ENCODE measurements around the gene ABCD4.
A peak's percentile ranks its signal among the peaks of the same experiment; 100 is the strongest.
"Not testable (repeated sequence)": the region's sequence is repeated elsewhere in the genome, so short reads cannot be mapped to it uniquely, and the experiment has no call there.

Gene ABCD4

DNA sequence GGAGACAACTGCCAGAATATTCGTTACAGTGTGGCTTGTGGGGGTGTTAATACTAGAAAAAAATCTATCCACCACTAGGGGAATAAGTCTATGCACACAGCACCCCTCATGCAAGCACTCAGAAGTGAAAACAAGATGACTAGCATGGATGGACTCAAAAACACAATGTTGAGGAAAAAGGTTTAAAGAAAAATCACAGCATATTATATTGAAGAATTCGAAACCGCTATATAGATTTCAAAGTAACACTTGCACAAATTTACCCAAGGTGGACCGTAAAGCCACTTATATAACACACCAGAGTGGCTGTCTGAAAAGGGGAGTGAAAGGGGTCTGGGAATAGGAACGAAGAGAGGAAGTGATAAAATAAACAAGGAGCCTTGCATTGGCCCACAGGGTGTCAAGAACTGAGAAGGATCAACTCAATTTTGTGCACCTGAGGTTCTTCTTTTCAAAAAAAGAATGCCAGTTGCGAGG is 544 bp downstream of the ABCD4 start:
- peak; percentile 63 for DNase-seq (ENCODE audit: low spot score)

DNA sequence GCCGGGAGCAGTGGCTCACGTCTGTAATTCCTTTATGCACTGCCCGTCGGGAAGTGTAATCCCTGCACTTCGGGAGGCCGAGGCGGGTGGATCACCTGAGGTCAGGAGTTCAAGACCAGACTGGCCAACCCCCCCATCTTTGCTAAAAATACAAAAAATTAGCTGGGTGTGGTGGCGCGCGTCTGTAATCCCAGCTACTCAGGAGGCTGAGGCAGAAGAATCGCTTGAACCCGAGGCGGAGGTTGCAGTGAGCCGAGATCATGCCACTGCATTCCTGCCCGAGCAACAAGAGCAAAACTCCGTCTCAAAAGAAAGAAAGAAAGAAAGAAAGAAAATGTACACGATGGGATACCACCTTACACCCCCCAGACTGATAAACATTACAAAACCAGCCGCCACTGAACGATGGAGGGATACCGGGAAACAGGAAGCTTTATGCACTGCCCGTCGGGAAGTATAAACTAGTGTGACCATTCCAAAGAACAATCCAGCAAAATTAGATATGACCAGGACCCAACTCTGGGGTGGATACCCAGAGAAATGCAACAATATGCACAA is 1.1 kb downstream of the ABCD4 start:
- DNase-seq (ENCODE audit: low spot score): no peak

DNA sequence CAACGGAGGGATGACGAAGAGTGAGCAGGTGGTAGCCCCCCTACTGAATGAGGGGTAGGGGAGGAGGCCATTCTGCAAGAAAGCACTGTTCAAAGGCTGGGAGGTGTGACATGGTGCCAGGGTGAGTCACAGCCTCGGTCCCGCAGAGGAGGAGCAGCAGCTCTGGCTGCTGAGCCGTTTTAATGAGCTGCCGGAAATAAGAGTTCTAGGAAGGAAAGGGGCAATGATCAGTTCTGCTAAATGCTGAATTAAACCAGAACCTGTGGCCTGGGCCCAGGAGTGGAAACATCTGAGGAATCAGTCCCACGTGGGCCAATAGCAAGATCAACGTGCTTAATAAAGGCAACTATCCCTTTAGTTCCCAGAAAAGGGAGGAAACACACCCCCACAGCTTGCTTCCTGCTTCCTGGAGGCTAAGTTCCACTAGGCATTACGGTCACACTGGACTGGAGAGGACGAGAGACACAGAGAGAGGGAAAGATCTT is 3.6 kb downstream of the ABCD4 start:
- no peak for DNase-seq (ENCODE audit: low spot score)

DNA sequence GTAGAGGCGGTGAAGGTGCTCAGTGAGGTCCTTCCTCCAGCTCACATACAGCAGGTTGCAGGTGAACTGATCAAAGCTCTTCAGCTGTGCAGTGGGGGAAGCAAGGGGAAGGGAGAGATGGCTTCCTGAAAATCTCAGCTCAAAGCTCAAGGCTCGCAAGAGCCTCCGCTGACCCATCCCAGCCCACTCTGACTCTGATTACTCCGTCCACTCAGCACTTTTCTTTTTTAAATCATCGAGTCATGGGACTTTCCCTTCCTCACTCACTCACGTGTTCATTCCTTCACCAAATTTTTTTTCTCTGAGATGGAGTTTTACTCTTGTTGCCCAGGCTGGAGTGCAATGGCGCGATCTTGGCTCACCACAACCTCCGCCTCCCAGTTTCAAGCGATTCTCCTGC is 4.7 kb downstream of the ABCD4 start:
- no peak for DNase-seq (ENCODE audit: low spot score)

DNA sequence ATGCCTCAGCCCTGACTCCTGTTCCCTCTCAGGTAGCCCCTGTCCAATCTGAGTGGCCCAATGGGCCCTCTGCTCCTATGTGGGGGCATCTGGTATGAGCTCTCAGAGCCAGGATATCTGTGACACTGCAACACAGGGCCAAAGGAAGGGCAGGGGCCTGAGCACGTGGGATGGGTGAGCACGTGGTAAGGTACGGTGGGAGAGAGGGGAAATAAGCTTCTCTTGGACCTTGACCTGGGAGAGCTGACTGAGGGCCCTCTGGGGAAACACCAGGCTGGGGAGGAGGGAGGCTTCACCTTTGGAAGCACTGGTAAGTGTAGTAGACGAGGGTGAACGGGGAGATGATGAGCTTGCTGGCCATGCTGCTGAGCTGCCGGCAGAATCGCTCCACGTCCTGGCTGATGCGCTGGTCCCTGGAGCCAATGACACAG is 6.7 kb downstream of the ABCD4 start:
- DNase-seq (ENCODE audit: low spot score): no peak

DNA sequence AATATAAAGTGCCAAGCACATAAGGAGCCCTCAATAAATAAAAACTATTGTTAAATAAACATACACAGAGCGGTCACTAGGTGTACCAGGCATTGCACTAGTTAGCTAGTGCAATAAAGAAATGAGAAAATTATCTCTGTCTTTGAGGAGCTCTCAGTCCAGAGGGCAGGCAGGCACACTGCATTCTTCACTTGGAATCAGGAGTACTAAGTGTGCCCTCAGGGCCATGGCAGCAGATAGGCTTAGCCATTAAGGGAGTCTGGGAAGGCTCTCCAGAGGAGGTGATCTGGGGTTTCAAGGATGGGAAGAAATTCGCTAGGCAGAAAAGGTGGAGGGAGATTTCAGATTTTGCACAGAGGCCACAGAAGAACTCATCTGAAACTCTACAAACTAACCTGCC is 9.1 kb downstream of the ABCD4 start:
- DNase-seq (ENCODE audit: low spot score): no peak

DNA sequence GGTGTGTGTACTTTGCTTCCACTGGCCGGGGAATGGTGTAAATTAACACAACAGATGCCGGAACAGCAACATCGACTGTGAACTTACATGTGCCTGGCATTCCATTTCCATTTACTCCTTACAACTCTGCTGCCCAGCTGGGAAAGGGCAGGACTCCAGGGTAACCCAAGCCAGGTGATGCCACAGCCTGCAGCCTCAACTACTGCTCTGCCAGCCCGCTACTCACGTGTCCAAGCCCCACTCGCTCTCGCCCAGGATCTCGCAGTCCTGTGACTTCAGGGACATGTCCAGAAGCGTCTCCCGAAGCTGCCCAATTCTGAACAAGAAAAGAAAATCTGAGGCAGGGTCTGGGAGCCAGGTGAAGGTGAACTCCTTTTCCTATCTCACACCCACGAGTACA is 10.7 kb downstream of the ABCD4 start:
- DNase-seq (ENCODE audit: low spot score): no peak

DNA sequence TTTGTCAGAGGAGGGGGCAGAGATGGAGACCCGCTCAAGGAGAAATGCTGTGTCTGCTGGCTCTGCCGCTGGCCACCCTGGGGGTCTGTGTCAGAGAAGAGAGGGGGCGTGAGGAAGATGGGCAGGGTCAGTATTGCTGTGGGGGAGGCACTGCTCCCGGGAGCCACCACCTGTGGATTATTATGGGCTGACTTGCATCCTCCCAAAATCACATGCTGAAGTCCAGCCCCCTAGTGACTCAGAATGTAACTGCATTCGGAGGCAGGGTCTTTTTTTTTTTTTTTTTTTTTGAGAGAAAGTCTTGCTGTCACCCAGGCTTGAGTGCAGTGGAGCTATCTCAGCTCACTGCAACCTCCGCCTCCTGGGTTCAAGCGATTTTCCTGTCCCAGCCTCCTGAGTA is 12.3 kb downstream of the ABCD4 start:
- DNase-seq (ENCODE audit: low spot score): peak; percentile 37

DNA sequence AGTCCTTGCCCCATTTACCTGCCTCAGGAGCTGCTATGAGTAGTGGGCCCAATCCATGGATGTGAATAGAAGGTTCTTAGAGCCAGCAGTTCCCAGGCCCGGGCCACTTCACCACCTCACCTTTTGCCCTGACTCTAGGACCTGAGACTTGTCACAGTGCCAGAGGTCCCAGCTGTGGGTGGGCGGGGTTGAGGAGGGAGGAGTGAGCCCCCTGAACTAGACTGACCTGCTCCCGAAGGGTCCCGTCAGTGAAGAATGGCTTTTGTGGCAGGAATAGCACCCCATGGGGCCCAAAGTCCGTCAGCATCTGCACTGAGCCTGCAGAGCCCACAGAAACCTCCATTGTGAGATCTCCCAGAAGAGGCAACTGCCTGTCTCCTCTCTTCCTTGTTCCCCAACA is 12.9 kb downstream of the ABCD4 start:
- DNase-seq (ENCODE audit: low spot score): no peak

DNA sequence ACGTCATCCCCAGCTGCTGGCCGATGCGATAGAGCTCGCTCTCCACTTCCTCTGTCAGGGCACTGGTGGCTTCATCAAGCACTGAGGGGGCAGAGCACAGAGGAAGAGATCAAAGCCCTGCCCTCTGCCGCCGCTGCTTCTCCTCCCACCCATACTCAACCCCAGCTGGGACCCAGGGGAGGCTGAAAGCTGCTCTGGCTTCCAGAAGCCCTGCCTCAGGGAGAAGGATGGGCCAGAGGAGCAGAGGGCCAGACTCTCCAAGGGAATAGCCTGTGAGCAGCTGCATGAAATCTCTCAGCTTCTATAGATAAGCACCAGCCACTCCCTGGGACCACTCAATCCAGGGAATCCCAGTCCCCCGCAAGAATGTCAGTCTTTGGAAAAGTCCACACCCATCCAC is 16.0 kb downstream of the ABCD4 start:
- no peak for DNase-seq (ENCODE audit: low spot score)

DNA sequence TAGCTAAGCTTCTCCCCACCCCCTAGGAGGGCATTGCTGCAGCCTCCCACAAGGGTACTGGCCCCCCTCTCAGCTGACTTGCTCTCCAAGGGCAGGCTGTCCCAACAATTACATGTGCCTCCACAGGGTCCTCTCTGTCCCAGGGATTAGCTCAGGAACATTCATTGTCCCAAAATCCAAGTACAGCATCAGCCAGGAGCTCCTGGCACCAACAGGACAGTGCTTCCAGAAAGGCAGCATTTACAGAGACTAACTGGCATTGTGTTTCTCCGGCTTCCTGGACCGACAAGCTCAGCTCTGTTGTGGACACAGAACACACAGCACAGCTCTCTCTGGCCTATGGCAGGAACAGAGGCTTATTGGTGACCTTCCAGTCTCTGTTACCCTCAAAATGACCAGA is 21.7 kb downstream of the ABCD4 start:
- DNase-seq (ENCODE audit: low spot score): no peak

DNA sequence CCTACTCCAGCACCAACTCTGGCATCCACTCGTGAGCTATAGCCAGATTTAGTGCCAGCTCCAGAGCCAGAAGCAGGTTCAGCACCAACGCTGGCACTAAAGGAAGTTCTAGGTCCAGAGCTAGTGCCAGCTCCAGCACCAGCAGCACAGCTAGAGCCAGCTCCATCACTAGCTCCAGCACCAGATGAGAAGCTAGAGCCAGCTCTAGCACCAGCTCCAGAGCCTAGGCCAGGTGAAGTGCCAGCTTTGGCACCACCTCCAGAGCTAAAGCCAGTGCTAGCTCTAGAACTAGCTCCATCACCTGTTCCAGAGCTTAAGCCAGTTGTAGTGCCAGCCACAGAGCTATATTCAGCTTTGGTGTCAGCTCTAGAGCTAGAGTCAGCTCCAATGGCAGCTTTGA is 24.7 kb downstream of the ABCD4 start:
- DNase-seq (ENCODE audit: low spot score): no peak

DNA sequence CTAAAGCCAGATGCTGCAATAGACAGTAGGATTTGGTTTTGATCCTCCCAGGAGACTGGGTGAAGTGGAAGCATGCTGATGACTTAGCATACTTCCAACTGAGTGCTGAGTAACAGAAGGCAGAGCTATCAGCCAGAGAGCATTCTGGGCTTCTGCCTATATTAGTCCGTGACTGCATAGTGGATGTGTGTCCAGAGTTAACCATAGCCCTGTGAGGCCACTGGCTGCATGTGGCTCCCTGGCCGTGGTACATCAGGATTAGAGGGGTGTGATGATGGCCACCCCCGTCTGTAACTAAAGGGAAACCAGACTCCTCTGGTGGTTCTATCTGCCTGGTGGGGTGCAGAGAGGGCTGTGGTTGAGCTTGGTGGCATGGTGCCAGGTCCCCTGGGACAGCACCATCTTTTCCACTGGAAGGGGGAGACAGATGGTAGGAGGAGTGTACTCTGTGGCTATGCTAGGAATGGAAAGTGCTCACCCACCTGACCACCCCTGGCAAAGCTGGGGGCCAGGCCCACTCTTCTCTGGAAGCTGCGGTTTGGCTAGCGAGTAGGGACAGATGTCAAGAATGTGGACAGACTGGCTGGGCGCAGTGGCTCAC is 27.4 kb downstream of the ABCD4 start:
- no peak for DNase-seq (ENCODE audit: low spot score)

DNA sequence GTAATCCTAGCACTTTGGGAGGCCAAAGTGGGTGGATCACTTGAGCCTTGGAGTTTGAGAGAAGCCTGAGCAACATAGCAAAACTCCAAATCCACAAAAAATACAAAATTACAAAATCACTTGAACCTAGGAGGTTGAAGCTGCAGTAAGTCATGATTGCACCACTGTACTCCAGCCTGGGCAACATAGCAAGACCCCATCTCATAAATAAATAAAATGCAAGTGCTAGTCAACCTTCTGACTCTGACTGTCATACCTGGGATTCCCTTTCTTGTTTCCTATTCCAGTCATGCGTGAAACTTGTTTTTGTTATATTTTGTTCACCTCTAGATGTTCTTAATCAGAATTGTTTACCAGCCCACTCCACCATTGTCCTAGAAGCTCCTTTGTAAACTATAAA is 31.4 kb downstream of the ABCD4 start:
- DNase-seq (ENCODE audit: low spot score): no peak

DNA sequence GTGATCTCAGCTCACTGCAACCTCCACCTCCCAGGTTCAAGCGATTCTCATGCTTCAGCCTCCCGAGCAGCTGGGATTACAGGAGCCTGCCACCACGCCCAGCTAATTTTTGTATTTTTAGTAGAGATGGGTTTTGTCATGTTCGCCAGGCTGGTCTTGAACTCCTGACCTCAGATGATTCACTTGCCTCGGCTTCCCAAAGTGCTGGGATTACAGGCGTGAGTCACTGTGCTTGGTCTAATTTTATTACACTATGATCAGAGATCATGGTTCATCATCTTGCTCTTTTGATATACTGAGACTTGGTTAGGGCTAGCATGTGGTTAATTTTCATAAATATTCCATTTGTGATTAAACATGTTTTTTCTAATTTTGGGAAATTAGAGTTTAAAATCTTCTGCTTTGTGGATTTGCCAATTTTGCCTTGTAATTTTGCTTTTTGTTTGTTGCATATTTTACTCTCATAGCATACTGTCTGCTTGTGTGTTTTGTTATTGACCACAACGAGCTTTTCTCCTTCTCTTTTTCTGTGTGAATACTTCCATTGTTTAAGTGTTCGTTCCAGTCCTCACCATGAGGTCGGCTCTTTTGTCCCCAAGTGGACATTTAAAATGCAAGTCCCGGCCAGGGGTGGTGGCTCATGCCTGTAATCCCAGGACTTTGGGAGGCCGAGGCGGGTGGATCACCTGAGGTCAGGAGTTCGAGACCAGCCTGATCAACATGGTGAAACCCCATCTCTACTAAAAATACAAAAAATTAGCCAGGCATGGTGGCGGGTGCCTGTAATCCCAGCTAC is 32.2 kb downstream of the ABCD4 start:
- DNase-seq (ENCODE audit: low spot score): not testable (repeated sequence)

DNA sequence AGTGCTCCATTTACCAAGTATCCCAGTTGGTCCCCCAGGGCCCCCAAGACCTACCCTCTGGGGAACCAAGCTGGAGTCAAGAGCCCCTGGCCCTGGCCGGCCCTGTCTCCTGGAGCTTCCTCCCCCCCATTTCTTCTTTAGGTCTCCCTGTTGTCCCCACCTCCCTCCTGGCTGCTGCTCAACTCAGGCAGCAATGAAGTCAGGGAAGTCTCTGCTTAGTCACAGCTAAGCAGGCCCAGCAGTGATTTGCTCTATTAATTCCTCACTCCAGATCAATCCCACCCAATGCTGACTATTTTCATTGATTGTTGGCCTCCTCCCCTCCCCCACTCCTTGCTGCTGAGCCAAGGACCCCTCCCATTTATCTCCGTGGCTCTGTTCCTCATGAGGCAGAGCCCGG is 35.1 kb downstream of the ABCD4 start:
- no peak for DNase-seq (ENCODE audit: low spot score)

DNA sequence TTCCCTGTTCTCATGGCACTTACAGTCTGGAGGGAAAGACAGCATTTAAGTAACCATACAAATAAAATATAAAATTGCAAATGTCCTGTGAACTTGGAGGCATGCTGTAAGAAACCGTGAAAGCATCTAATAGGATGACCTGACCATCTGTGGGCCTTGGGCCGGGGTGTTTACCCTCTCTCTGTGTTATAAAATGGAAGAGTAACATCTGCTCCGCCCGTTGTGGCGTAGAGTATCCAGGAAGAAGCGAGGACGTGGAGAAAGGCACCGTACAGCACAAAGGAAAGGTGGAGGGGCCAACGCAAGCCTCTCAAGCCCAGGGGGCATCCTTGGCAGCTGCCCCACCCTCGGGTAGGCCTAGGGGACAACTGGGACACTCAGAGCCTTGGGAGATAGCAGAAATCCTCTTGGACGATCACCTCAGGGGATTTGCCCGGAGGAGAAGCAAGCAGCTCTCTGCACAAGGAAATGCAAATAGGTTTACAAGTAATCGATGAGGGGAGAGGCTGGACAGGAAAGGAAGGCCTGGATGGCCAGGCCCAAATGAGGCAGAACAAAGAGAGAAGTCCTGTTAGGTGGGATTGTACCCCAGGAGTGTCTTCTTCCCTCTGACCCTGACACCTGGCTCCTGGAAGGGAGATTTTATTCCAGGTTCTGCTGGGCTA is 37.3 kb downstream of the ABCD4 start:
- DNase-seq (ENCODE audit: low spot score): no peak

DNA sequence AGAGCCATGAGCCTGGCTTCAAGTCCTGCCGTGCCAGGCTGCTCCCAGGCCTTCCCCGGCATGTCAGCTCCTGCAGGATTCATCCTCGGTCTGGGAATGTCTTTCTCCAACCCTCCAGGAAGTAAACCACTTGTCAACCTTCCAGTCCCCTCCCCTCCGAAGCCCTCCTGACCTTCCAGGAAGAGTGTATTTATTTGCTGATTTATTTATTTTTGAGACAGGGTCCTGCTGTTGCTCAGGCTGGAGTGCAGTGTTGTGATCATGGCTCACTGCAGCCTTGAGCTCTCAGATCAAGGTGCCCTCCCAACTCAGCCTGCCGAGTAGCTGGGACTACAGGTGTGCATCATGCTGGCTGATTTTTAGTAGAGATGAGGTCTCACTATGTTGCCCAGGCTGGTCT is 38.8 kb downstream of the ABCD4 start:
- DNase-seq (ENCODE audit: low spot score): no peak

DNA sequence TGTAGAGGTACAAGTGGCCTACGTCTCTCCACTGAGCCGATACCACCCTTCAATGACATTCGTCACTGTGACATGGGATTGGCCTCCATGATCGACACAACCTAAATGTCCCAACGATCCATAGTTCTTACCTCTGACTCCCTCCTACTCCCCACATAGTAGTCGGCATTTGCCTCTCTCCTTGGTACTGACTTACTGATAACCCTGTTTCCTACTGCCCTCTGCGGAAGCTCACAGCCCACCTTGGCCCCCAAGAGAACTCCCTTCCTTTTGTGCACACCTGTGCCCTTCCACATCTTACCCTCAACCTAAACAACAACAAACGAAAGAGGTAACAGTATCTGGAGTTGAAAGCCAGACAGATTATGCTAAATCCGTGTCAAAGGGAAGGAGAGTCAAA is 39.6 kb downstream of the ABCD4 start:
- DNase-seq (ENCODE audit: low spot score): no peak

DNA sequence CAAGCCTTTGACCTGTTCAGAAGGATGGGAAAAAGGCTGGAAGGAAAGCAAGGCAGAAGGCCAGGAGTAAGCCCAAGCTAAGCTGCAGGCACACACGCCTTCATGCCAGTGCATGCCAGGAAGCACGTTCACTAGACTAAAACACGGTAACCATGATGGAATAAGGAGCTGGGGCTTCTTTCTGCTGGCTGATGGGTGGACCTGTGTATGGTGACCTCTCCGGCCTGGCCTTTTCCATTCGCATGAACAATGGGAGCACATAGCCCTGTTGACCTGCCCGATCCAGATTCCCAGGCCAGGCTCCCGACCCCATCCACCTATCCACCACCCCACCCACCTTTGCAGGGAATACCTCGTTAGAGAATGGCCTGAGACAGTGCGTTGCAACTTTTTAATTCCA is 40.7 kb downstream of the ABCD4 start:
- DNase-seq (ENCODE audit: low spot score): no peak

DNA sequence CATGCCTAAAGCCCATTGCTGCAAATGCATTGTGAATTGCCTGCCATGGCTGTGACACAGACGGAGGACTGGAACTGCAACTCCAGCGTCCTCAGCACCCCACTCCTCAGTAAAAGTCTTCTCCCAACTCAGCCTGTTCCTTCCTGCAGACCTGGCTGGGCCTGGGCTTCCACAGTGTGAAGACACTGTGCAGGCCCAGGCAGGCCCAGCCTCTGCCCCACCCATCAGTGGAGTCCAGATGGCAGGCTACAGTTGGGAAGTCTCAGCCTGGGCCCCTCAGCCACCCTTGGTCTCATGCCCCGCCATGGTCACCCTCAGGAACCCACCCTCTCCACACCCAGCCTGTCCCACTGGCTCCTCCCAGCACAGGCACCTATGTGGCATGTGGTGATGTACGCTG is 41.4 kb downstream of the ABCD4 start:
- no peak for DNase-seq (ENCODE audit: low spot score)

DNA sequence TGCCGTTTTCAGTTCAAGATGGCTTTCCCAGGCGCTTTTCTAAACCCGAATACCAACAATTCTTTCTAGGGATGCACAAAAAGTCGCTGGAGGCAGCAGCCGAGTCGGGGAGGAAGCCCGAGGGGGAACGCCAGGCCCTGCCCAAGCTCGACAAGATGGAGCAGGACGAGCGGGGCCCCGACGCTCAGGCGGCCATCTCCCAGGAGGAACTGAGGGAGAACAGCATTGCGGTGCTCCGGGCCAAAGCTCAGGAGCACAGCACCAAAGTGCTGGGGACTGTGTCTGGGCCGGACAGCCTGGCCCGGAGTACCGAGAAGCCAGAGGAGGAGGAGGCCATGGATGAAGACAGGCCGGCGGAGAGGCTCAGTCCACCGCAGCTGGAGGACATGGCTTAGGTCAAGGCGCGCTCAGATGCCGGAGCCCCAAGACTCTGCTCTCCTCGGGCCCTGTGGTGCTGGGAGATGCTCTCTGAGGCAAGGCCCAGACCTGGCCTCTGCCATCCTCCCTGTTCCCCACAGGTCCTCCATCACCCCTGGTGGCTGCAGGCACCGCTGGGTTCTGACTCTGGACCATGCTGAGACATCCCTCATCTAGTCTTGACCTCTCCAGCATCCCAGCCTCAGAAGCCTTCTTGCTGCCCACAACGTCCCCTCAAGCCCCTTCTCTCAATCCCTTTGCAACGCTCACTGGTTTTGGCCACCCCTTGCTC is 42.1 kb downstream of the ABCD4 start:
- DNase-seq (ENCODE audit: low spot score): no peak

All from hematopoietic multipotent progenitor cell treated with erythropoietin and hydrocortisone succinate and interleukin-3 and kit ligand, for 15 days (in vitro differentiated cells).